Hematopoietic multipotent progenitor cell (in vitro differentiated cells): ENCODE data around the gene KIRREL3. TPM values are rescaled to one million over a fixed set of nuclear protein-coding genes. Genes with fewer than 3 reads are reported as not detected.

Experiments used
- DNase-seq, 3 donors: peaks; one replicate each; pipeline ENCODE4 v3.0.0-alpha.2; 2011 to 2015; ENCODE audit warnings: low read depth in 2 of 3, low spot score in 2 of 3
- total RNA-seq: library from RNA; depleted of rRNA; stranded (reverse); fragments of >200 nt; gene quantifications from one replicate; pipeline ENCODE4 v1.2.3, GENCODE V29; 2012

Gene KIRREL3
- total RNA-seq, 1 donor: not detected

DNA sequence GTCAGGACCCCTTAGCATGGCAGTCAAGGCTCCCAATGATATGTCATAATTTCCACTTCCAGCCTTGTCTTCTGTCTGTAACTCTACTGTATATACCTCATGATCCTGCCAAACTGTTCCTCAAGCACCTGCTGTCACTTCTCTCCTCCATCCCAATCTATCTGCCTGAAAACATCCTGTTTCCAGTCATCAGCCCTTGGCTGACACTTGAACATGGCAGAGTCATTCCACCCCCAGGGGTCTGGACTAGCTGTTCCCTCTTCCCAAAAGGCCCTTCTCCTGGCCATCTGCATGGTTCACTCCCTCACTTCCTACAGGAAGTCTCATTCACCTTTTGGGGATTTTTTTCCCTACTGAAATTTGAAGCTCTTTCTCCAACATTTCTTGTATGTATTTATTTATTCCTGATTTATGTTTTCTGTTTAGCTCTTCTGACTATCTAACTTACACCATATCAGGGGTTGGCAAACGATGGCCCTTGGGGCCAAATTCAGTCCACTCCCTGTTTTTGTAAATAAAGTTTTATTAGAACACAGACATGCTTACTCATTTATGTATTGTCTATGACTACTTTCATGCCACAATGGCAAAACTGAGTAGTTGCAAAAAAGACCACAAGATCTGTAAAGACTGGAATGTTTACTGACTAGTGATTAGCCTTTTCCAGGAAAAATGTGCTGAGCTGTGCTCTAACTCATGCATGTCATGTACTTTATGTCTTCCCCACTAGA is 278.4 kb downstream of the KIRREL3 start:
- no peak for DNase-seq

DNA sequence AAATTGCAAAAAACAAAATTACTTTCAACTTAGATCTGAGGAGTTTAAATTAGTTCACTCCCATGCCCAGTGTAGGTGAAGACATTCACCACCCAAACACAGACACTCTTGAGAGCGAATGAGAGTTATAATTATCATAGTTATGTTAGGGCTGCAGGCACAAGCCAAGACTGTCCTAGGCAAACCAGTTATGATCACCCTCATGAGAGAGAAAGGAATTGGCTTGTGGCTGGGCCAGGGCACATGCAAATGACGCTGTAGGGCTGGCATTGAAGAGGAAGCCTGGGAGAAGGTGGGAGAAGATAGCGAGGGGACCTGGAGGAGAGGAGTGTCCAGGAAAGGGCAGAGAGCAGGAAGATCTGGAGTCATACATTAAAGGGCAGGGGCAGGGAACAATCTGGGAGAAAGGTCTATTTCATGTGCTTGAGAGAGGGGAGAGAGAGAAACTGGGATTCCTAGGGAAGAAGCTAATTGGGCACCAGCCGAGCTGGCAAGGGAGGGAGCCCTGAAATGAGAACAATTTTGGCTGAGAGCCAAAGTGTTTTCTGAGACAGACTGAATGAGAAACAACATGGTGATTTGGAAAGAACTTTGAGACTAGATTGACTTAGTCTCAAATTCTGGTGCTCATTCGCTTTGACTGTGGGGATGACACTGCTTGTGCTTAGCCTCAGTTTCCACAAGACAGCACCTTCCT is 279.9 kb downstream of the KIRREL3 start:
- no peak for DNase-seq

DNA sequence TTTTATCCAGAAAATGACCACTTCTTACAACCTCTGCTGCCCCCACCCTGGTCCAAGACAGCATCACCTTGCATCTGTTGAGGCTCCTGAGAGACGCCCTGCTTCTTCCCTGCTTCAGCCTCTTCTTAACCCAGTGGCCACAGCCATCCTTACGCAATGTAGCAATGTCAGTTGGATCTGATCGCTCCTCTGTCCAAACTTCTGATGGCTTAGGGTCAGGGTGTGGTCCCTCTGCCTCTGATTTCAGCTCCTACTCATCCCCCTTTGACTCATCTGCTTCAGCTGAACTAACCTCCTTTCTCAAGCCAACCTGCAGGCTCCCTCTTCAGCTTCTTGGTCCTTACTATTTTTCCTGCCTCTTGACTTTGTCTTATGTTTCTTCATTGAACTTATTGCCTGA is 280.8 kb downstream of the KIRREL3 start:
- no peak for DNase-seq

DNA sequence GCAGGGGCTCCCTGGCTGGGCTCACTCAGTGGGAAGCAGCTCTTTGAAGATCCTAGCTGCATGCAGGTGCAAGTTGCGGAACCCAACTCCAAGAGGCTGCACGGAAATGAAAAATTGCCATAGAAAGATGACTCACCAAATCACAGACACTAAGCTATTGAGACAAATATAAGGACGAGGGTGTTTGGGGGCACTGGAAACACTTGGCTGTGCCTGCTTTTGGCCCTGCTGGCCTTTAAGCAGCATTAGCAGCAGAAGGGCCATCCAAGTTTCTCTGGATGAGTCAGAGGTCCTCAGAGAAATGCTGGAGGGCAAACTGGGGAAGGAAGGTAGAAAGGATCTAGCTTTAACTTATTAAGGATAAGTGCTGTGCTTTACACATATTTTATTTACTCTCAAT is 282.3 kb downstream of the KIRREL3 start:
- no peak for DNase-seq

DNA sequence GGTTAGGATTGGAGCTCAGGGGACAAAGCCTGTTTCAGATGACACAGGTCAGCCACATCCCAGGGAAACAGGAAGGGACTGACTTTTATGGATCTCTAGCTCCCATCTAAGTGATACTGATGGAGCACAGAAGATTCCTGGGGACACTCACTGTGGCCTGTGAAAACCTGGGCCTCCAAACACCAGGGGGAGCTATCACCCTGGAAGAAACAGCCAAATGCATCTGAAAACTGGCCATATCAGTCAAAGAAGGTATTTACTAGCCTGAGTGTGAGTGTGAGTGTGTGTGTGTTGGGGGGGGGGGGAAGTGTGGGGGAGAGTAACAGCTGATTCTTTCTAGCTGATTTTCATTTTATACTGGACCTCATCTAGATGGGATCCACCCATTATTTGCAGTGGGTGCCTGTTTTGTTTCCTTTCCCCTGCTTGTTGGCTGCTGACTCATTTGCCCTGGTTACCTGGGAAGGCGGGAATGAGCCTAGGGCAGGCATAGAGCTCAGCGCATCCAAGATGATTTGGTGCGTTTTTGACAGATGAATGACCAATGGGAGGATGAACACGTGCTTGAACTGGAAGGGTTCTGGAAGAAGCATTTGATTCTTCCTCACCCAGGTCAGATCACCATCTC is 284.0 kb downstream of the KIRREL3 start:
- peak in 2 of 3 donors; percentile 36 to 69 for DNase-seq

DNA sequence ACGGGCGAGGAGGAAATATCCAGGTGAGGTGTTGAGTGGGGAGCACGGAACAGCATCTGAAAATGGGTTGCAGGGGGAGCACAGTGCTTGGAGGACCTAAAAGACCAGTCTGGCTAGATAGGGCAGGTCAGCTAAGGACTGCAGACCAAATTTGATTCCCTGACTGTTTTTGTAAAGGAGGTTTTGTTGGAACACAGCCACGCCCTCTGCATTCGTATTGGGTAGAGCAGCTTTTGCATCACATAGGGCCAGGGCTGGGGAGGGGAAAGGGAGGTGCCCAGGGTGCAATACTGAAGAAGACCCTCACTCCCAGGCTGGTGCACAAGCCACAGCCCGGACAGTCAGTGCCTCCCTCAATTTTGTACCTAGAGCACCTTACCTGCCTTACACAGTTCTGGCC is 286.8 kb downstream of the KIRREL3 start:
- no peak for DNase-seq

DNA sequence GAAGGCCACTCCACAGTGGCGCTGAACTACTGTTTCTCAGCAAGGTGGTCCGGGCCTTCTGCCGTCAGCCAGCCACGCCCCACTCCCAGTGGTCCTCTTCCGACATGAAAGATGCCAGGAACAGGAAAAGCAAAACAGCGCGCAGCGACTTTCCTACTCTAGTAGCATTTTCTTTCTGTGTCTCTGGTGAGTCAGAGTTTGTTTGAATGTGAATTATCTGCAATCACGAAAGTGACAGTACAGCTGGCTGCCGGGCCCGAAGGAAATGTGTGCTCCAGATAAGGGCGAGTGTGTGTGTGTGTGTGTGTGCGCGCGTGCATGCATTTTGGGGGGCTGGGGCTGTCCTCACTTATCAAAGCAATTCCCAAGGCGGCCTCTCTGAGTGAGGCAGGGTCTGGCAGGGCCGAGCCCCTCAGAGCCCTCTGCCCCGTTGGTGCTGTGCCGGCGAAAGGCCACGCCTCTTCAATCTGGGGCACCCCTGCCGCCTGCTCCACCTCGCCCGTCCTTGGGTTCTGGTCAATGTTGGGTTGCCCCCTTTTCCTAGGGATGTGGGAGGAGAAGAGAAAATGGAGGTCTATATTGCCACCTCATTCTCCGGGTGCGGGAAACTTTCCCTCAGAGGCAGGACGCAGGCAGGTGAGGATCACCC is 288.5 kb downstream of the KIRREL3 start:
- DNase-seq: peak in 2 of 3 donors; percentile 70 to 83

DNA sequence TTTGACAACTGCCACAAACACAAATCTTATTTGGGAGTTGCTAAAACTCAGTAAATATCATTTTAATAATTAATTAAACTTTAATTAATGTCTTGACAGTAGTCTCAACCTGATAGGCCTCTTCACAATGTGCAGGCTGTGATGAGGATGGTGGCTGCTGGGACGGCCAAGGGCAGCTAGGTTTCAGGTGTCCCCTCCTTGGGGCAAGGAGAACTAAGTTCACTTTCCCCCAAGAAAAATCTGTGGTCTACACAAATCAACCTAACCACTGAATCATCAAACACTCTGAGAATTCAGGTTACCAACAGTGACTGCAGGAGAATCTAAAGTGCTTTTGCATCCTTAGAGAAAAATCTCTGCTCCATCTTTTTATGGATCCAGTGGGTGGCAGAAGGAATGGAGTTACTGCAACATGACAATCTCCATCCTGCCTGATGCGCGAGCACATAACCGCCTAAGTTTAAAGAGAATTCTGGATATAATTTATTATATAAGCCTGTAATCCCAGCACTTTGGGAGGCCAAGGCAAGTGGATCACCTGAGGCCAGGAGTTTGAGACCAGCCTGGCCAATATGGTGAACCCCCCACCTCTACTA is 289.7 kb downstream of the KIRREL3 start:
- DNase-seq: no peak

DNA sequence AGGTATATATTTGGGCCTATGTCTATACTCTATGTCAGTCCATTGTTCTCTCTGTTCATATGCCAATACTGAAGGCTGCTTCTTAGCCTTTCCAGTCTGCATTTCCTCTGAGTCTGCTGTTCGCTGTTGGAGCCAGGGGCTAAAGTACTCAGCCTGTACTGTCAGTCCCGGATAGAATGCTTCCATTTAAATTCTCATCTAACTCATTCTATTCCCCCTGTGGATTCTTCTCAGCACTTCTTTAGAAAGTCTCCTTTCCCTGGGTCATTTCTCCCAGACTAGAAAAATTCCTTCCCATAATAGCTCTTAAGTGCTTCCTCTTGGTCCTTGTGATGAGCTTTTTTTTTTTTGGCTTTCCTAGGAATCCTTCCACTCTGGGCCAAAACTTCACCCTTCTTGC is 293.1 kb downstream of the KIRREL3 start:
- no peak for DNase-seq

DNA sequence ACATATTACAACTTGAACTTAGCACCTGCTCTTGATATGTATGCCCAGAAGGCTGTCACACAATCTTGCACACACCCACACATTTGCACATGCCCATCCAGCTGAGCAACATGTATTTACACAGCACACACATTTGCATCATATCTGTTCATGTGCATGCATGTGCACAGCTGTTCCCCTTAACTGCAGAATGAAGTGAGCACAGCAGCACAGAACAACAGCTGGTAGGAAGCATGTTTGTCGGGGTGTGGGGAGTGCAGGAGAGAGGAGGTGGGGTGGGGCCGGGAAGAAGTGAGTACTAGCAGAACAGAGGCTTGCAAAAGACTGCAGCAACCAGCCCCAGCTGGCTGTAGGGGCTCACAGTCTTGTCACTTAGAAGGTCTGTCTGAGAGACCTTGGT is 296.5 kb downstream of the KIRREL3 start:
- DNase-seq: no peak

DNA sequence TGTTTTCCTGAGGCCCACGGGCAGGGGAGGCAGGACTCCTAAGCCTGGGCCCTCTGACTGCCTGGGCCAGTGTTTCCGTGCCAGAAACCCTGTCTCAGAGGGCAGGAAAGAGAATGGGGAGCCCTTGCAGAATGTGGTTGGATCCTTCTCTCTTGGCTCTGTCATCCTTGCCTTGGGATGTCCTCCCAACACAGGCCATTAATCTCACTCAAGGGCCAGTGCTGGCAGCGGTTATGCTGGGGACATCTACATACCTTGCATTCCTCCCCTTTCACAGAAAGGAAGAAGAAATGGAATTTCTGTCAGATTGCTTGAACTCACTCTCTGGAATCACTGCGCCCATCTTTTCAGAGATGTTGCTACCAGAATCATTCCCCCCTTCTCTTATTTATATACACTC is 296.9 kb downstream of the KIRREL3 start:
- no peak for DNase-seq

DNA sequence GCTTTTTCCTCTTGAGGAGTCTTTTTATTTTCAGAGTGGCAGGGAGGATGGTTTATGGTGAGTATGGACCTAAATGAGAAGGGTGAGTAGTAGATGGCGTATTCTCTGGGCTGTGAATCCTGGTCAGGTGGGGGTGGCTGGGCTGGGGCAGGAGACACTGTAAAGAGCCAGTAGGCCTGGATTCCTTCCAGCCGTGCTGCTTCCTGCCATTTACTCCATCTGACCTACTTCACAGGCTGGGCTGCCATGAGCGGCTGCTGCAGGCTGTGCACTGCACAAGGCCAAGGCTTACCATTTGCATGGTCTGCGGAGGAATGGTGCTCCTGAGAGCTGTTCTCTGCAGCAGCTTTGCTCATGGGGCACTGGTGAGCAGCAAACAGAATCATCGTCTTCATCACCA is 297.6 kb downstream of the KIRREL3 start:
- no peak for DNase-seq

DNA sequence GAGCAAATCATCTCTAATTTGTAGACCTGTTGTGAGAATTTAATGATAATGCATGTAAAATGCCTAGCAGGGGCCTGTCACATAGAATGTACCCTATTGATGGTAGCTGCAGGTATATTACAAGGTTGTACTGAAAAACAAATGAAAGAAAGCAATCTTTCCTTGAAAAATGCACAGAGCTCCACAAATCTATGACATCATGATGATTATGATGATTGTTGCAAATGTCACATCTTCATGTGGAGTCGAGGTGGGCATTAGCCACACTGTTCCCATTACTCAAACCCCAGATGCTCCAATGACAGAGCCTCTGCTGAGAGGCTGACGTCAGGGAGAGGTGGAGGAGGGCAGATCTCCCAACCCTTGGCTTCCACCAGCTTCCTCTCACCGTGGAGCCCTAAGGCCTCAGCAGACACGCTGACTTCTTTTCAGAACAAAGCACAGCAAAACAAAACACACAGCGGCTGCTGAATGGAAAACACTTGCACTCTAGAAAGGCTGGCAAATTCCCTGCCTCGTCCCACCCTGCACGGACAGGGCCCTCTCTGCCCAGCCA is 298.3 kb downstream of the KIRREL3 start:
- DNase-seq: no peak

DNA sequence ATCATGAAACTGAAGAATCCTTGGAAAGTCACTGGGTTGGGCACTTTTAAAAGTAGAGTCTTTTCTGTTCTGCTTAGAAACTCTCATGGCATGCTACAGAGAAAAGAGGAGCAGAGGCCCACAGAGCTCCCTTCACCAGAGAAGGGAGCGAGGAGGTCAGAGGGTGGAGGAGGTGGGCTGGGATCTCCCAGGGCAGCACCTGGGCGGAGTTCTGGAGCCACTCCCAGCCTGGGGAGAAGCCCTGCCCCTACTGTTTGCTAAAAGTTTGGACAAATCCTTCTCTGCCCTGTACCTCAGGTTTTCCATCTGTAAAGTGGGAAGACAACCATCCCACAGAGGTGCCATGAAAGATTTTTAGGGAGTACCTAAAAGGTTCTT is 299.1 kb downstream of the KIRREL3 start:
- DNase-seq: no peak

DNA sequence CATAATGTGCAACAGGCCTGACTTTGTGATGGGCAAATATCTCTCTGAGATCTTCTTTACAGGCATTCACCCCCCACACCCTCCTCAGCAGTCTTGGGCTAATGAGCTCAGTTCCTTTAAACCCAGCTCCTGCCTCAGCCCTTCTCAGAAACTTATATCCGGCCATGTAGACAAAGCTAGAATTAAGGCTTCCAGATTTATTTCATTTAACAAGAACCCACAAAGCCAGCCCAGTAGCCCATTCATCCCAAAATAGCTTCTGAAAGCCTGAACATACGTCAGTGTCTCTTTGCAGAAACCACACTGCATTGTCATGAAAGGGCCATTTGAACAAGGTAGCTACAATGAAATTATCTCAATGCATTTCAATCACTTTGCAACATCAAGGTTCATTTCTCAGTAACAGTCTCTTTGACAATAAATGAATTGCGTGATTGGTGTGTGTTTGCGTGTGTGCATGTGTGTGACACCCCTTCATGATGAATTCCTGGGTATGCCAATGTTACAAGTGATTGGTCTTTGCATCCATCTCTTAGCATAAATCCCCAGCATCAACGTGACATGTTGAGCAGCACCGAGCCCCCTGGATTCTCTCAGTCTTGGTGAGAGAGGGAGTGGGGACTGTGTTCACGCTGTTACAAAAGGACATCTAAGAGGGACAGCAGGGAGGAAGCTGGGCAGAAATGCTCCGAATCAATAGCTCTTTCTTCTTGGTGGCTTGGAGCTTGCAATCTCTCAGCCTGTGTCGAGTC is 299.6 kb downstream of the KIRREL3 start:
- DNase-seq: no peak

DNA sequence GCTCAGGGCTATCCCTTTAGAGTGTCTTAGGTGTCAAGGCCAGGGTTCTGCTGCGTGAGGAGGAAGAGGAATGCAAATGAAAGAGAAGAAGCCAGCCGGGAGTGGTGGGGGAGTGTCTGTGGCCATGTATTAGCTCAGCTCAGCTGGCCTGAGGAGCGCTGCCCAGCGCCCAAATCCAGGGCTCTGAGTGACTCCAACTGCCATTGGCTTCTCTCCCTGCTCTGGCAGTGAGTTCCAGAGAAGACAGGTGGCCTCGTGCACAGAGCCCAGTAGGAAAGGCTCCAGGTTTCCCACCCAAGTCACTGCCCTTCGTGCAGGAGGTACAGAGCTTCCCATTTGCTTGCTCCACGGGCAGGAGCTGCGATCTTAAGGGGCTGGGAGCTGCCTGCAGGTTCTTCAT is 302.0 kb downstream of the KIRREL3 start:
- no peak for DNase-seq

DNA sequence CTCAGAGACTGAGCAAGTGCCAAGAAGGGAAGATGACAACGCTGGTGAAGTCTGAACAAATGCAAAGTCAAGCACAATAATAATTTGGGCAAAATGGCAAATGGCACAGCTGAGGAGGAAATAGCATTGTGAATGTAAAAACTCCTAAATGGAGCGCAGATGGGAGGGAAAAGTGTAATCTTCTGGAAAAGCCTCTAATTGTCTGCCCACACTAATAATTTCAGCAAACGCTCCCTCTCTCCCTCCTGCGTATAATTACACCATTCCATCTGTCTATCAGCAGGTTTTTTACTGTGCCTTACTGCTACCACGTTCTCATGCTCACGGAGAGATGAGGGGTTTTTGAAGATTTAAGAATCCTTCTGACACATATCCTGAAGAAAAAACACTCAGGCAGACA is 302.6 kb downstream of the KIRREL3 start:
- DNase-seq: no peak

DNA sequence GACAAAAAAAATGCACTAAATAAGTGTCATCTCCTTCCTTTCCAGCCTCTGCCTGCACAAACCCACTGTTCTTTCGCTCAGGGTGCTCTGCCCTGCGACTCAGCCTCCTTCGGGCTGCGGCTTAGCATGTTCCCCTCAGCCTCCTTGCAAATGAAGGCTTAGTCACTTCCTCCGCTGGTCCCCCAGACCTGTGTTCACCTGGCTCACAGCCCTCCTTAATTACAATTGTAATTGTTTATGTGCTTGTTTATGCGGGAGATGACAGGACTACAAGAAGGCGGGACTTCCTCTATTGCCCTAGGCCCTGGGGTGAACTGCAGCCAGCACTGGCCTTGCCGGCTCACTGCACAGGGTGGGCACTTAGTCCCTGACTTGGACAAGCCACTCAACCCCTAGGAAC is 303.6 kb downstream of the KIRREL3 start:
- no peak for DNase-seq

DNA sequence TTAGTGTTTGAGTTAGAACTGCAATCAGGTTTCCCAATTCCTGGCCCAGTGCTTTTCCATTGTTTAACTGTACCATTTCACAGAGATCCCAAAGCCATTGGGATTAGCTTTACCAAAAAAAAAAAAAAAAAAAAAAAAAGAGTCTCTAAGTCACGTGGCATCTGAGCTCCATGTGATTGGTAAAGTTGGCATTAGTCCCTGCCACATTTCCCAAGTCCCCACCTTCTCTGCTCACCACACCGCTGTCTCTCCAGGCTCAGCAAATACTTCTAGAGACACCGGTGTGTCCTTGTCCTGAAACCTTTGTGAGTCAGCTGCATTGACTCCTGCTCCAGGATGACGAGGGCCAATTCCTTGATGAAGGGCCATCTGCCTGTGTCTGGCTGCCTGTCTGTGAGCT is 305.3 kb downstream of the KIRREL3 start:
- no peak for DNase-seq

DNA sequence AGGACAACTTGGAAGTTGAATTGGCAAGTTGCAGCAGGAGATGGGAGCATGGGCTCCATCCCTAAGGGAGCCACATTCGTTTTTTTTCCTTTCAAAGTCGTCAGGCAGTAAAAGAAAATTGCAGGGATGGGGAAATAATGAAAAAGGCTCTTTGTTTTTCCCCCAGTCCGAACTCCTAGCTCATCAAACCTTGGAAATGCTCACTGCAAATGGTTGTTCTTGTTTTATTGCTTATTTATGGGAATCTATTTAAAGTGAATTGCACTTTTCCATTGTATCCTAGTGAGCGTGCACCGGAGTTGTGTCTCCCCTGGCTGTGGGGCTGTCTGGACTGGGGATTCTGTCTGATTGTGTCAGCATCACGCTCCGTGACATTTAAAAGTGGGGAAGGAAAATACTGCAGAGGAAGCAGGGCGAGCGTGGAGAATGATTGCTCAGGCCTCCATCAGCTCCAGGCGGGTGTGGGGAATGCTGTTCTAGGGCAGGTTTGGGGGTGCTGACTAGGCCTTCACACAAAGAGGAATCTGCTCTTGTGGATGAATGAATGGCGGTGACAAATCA is 306.4 kb downstream of the KIRREL3 start:
- DNase-seq: no peak
